HG03565 (cell line): ENCODE results near the gene SYNJ1.
"Not testable (repeated sequence)": the region's sequence is repeated elsewhere in the genome, so short reads cannot be mapped to it uniquely, and the experiment has no call there.

Experiments
- ATAC-seq: cut with Tn5 transposase; IDR thresholded peaks from one replicate; pipeline ENCODE4 v1.9.1; 2021; ENCODE audit warnings: mild to moderate bottlenecking, moderate library complexity; ENCODE audit not compliant: unreplicated experiment

Gene SYNJ1

DNA sequence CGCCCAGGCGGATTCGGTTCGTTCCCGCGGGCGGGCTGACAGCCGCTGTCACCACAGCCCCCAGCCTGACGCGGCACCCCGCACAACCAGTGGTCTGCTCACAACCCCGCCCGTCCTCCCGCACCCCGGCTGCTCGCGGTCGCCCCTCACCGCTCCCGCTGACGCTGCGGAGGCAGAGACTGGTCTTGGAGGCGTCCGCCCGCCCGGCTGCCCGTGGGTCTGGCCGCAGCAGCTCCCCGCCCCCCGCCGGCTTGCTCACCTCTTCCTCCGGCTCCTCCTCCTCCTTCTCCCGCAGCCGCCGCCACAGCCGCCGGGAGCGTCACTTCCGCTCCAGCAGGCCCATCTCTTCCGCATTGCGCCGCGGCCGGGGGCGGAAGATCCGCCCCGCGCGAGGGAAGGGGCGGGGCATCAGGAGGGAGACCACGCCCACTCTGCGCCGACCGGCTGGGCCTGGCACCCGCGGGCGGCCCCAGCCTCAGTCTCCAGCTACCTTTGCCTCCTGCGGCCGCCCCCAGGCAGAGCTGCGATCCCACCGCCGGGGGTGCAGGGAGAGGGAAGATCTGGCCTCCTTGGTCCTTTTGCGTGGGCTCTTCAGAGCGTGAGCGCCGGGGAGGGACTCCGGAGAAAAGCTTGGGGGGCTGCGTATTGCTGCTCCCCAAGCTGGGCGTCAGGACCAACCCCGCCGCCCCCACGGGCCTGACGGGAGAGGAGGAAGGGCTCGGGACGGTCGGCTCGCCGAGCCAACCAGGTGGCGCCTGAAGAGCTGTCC is at the start of gene SYNJ1:
TSS of gene SYNJ1 (minus strand) at position 327 of the 769 bp plus-strand sequence. CDS start 1,118 bp downstream, outside the sequence.
- ATAC-seq = peak; percentile 77

DNA sequence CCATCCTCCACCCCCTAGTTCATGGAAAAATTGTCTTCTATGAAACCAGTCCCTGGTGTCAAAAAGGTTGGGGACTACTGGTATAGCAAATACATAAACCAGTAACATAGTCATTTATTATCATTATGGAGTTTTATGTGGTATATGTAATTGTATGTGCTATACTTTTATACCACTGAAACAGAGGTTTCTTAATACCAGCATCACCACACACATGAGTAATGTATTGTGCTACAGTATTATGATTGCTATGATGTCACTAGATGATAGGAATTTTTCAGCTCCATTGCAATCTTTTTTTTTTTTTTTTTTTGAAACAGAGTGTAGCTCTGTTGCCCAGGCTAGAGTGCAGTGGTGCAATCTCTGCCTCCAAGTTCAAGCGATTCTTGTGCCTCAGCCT is 49.5 kb upstream of the SYNJ1 start:
- ATAC-seq = no peak

GRCh38 chr21:32776743-32777142 is 48.9 kb upstream of the SYNJ1 start:
- ATAC-seq = no peak

GRCh38 chr21:32773048-32773344 is 45.2 kb upstream of the SYNJ1 start:
- ATAC-seq = not testable (repeated sequence)

DNA sequence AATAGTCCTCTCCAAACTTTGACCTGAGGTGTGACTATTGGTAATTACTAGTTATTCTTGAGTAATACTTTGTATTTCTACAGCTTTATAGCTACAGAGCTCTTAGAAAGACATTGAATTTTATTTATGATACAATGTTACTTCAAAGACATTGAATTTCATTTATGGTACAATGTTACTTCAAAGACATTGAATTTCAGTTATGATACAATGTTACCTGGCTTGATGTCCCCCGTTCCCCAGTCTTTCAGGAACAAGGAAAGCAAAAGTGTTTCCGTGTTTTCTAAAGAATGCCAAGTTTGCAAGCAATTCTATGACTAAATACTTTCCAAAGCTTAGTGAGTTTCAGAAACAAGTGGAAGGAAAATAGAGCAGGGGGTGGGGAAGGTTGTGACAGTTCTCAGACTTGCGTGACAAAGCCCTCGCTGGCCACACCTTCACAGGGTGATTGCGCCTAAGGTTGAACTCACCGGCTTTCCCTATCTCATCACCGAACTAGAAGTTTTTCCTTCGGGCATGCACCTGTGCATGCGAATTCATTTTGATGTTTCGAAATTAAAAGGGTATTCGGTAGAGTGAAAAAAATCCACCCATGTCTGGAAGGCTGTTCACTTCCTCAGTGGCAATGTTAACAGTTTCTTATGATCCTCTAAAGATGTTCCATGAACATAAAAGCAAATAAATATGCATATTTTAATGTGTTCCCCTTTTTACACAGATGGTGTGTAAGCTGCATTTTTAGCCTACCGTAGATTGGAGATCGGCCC is 44.7 kb upstream of the SYNJ1 start:
- no peak for ATAC-seq

GRCh38 chr21:32770871-32771523 is 43.2 kb upstream of the SYNJ1 start:
- ATAC-seq = peak; percentile 30

GRCh38 chr21:32768530-32768929 is 40.7 kb upstream of the SYNJ1 start:
- no peak for ATAC-seq

GRCh38 chr21:32765058-32765457 is 37.2 kb upstream of the SYNJ1 start:
- ATAC-seq = no peak

- no peak for ATAC-seq
These were observed 36.4 kb upstream of the SYNJ1 start for GRCh38 chr21:32764186-32764585.

DNA sequence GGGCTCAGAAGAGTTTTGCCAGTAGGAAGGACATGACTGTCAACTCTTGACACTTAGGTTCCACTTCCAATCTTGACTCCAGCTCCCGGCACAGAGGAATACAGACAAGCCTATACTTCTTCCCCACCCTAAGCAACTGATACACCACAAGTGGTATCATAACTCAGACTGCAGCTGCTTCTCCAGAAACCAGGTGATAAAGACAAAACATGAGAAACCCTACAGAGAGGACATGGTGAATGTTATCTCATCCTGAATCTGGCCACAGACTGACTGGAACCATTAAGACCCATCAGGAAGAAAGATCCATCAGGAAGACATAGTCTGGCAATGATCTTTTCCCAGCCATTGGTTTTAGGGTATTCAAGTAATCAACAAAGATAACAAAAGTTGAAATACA is 30.0 kb upstream of the SYNJ1 start:
- no peak for ATAC-seq

GRCh38 chr21:32756096-32756495 is 28.3 kb upstream of the SYNJ1 start:
- ATAC-seq = no peak

GRCh38 chr21:32753818-32754585 is 26.2 kb upstream of the SYNJ1 start:
- ATAC-seq = no peak

DNA sequence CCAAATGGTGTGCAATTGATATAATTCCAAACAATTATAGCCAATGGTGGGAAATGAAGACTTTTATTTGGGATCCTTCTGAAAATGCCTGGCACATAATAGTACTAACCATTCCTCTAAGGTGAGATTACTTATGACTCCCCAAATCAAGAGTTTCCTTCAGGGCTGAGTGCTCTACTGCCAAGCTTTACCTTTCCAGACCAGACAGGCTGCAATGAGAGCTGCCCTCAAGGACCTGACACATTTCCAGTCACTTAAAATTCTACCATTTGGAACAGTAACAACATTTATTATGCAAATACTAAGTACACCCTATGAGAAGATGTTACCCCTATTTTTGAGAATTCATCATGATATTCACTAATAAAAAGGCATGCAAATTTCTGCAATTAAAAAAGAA is 22.6 kb upstream of the SYNJ1 start:
- no peak for ATAC-seq

GRCh38 chr21:32749662-32750061 is 21.8 kb upstream of the SYNJ1 start:
- no peak for ATAC-seq

DNA sequence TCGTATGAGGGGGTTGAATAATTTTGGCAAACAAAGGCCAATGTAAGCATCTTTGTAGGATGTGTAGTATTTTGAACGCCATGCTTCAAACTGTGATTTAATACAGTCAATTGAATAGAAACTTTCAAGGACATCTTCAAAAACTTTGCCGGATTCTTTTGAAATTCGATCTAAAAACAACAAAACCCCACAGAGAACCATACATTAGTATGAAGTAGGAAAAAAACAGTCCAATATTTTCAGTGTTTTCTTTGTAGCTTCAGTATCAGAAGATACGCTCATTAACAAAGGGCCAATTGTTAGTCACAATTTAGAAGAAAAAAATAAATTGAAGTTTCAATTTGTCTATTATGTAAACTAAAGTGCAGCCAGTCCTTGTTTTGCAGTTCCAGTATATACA is 20.7 kb upstream of the SYNJ1 start:
- no peak for ATAC-seq

GRCh38 chr21:32747396-32747795 is 19.6 kb upstream of the SYNJ1 start:
- no peak for ATAC-seq

- ATAC-seq = not testable (repeated sequence)
These were observed 18.9 kb upstream of the SYNJ1 start for GRCh38 chr21:32746711-32747110.

DNA sequence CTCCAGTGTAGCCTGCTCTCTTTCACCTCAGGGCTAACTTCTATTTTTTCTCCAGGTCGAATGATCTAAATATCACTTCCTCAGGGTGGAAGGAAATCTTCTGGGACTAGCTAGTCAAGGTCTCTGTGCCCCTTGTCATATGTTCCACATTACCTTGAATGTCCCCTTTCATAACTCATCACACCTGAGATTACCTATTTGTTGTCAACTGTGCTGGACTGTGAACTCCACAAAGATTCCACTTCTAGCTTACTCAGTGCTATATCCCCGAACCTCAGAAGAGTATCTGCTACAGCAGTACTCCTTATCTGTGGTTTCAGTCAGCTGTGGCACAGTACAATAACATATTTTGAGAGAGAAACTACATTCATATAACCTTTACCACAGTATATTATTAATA is 14.6 kb upstream of the SYNJ1 start:
- no peak for ATAC-seq

- ATAC-seq = no peak
These were observed 13.5 kb upstream of the SYNJ1 start for GRCh38 chr21:32741336-32741735.

GRCh38 chr21:32739946-32740345 is 12.1 kb upstream of the SYNJ1 start:
- no peak for ATAC-seq

- ATAC-seq = not testable (repeated sequence)
These were observed 8.3 kb upstream of the SYNJ1 start for GRCh38 chr21:32736083-32736482.
